Fibroblast of skin of scalp (primary cell): ENCODE data around the gene RAB31. TPM values are rescaled to one million over a fixed set of nuclear protein-coding genes. Genes with fewer than 3 reads are reported as not detected.
"Not testable (repeated sequence)": the region's sequence is repeated elsewhere in the genome, so short reads cannot be mapped to it uniquely, and the experiment has no call there.

Experiments used
- DNase-seq: peaks from one replicate; pipeline ENCODE4 v3.0.0-alpha.2; 2013
- polyA plus RNA-seq, 2 experiments: library from polyadenylated mRNA; unstranded; fragments of 120-200 nt; gene quantifications; one replicate each; pipeline ENCODE4 v1.2.1, GENCODE V29; 2013; ENCODE audit not compliant: insufficient read length in 2 of 2

RAB31 gene, protein sequence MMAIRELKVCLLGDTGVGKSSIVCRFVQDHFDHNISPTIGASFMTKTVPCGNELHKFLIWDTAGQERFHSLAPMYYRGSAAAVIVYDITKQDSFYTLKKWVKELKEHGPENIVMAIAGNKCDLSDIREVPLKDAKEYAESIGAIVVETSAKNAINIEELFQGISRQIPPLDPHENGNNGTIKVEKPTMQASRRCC
- 68.8 TPM for polyA plus RNA-seq (2013, experiment 1 of 2; ENCODE audit: insufficient read length)
- 65.8 TPM for polyA plus RNA-seq (2013, experiment 2 of 2; ENCODE audit: insufficient read length)

DNA sequence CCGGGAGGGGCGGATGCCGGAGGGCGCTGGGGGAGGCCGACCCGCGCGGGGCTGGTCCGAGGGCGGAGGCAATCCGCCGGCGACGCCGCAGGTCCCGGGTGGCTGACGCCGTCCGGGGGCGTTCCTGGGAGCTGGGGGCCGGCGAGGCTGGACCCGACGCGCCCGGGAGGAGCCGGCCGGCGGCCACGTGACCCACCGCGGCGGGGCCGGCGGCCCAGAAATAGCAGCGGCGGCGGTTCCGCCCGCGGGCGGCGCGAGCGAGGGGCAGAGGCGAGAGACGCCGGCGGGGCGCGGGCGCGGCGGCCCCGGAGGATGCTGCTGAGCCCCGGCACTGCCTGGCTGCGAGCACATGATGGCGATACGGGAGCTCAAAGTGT, at the start of gene RAB31:
Gene RAB31, plus strand, starts transcription at position 245 of the 377 bp plus-strand sequence. Its CDS starts 105 bp downstream, at position 350.
- peak; percentile 91 for DNase-seq

DNA sequence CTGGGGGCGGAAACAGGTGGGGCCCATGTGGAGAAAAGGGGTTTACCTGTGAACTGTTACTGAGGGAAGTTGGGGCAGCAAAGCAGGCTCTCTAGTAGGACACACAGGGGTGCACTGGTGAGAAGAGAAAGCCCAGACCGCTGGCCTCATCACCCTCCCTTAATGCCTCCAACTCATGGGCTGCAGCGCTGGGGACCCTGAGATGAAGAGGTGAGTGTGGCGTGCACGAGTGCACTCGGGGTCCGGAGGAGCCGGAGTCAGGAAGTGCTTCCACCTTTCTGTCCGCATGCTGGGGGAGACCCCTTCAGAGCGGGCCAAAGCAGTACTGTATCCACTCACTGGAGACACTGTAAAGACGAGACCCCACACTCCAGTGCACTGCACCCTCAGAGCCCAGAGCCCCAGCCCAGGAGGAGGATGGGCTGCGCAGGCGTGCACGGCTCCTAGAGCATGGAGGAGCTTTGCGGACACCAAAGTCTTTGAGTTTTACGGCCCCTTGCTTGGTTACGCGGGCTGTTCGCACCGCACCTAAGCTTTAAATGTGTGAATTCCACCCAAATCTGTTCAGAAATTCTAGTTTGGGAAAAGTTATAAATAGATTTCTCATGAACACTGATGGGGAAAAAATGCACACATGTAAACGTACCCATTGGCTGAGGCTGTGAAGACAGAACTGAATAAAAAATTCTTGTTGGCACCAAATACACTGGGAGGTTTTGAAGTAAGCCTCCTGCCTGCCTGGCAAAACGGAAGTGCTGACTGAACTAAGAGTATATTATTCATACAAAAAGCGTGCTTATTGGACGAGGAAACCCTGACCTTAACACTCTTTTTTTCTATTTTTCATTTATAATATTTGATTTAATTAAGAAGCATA, 48.4 kb upstream of the RAB31 start:
- DNase-seq, result no peak

DNA sequence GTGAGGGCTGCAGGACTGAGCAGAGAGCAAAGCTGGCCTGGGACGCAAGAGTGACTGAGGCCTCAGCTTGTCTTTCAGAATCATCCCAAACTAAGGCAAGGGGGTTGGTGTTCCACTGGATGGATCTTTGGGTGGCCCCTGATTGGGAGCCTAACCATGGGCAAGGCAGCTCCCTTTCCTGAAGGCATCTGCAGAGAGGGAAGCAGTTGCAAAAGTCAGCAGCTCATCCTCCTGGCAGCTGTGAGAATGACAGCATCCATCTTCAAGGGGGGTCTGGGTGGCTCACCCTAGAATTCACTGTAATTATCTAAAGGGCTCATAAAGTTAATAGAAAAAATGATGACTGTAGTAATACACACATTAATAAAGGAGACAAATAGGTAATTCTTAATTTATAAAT, 46.5 kb upstream of the RAB31 start:
- peak; percentile 51 for DNase-seq

DNA sequence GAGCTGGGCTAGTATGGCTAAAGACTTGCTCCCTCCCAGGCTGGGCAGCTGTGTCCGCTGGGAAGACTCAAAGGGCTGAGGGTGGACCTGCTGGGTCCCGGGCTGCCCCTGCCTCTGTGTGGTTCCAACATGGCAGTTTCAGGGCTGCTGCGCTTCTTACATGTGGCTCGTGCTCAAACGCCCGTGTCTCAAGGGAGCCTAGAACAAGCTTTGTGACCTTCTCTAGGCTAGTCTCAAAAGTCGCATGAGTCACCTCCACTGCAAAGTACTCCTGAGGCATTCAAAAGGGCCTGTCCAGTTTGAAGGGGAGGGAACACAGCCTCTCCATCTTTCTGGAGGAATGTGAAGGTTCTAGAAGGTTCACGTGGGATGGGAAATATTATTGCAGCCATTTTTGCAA, 44.7 kb upstream of the RAB31 start:
- no peak for DNase-seq

DNA sequence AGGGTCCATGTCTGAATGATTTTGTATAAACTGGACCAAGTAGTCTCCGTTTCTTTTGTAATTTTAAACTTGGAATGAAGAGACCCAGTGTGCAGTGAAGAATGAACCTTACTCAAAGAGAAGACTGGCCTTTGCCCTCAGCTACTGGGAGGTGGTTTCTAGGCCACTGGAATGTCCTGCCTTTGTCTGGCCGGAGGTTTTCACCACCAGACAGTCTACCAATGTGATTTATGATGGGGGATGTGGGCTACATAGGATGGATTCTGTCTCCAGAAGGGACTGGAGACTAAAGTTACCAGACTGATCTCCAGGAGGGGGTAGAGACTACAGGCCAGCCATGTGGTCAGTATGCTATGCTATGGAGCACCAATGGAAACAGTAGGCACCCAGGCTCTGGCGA, 42.8 kb upstream of the RAB31 start:
- no peak for DNase-seq

DNA sequence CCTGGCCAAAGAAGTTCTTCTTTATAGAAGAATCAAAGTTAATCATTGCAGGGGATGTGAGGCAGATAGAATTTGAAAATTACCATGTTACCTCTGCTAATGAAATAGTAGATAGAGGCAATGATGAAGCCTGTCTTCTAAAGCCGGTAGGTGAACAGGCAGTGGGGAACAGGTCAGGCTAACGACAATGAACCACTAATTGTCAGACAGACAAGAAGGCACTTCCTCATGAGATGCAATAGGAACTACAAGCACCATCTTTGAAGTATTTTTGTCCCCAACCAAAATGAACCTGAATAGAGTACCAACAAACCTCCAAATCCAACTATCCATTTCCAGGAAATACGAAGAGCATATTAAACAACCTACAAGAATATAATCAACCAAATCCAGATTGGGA, 41.6 kb upstream of the RAB31 start:
- no peak for DNase-seq

DNA sequence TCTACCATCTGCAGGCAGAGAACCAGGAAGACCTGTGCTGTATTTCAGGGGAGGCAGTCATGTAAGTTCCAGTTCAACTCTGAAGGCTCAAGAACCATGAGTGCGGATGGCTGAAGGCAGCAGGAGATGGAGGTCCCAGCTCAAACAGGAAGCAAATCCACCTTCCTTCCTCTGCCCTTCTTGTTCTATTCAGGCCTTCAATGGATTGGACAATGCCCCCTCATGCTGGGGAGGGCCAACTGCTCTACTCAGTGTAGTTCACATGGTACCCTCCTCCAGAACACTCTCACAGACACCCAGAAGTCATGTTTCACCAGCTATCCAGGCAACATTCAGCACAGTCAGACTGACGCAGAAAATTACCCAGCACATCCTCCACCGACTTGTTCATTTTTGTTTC, 39.1 kb upstream of the RAB31 start:
- no peak for DNase-seq

DNA sequence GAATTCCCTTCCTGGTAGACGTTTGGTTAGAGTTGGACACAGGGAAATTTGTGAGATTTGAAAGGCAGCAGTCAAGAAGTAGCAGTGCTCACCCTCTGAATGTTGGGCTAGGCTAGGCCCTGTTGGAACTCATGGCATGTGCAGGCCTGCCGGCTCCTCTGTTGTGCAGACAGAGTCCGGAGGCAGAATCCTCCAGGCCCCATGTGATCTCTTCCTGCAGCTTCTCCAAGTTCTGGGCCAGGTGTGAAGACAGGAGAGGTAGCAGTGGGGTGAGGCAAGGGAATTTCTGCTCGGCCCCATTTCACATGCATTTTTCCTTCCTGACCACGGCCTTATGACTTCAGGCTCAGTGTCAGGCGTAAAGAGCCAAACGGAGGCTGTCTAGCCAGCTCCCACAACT, 36.9 kb upstream of the RAB31 start:
- no peak for DNase-seq

DNA sequence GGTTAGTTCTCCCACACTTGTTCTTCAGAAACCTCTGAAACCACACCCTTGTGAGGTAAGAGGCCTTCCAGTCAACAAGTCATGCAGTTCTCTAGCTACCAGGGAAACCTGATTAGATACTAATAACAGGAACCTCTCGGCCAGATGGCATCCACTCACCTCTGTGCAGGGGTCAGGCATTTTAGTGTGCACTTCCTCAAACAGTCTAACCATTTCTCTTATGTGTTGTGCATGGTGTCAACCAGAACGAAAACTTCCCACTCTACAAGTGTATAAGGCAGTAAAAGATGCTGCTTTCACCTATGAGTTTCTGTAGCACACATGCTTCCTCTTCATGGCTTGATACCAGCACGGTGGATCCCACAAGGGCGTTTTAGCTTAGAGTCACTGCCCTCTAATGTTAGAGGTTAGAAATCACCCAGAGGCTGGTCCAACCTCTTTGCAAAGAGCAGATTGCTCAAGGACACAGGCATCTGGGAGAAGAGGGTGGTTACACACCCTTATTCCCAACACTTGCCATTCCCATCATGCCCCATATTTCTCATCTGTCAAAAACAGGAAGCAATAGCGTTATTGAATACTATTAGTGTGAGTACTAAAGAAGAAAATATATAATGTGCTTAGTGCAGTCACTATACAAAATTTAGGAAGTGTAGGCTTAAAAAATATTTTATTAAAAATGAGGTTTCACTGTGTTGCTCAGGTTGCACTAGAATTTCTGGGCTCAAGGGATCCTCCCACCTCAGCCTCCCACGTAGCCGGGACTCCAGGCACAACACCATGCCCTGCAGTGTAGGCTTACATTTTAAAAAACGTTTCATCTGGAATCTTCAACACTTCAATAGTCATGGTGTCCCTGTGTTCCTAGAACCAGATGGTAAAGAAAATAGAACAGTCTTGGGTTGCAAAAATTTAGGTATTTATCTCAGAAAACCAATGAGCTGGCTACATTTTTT, 34.5 kb upstream of the RAB31 start:
- DNase-seq, result peak; percentile 78

DNA sequence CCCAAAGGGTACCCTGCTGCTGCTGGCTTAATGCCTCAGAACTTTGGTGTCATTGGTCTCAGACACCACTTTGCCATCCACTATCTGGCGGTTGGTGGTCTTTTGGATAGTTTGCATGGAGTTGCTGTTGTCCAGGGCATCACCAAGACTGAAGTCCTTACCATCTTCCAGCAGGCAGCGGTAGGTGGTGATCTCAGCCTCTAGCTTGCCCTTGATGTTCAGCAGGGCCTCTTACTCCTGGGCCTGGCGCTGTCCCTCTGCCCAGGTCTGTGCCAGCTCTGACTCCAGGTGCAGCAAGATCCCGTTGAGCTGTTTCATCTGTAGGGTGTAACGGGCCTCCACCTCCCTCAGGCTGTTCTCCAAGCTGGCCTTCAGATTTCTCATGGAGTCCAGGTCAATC, 29.9 kb upstream of the RAB31 start:
- not testable (repeated sequence) for DNase-seq

DNA sequence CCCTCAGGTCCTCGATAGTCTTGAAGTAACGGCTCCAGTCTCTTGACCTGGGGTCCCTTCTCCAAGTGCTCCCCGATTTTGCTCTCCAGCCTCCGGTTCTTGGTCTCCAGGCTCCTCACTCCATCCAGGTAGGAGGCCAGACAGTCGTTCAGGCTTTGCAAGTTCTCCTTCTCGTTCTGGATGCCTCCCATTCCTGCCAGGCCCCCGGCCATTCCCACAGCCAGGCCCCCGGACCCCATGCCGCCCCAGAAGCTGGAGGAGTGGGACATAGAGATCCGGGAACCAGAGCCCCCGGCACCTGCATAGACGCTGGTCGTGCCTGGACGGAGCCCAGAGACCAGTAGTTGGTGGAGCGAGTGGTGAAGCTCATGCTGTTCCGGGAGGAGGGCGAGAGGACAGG, 29.0 kb upstream of the RAB31 start:
- no peak for DNase-seq

DNA sequence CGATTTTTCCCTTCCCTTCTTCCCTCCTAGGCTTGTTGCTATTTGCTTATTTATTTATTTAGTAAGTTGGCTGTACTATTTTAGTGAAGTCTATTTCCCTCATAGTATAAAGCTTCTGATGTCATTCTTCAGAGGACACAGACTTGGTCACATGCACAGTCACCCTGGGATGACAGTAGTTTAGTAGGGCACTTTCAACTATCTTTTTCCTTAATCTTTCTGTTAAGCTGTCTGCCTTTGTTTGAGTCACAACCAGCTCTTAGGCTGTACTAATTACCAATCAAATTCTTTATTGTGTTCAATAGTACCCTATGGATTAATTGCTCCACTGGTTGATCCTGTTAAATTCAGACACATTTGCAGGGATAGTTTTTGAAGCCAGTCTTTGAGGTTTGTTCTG, 26.9 kb upstream of the RAB31 start:
- DNase-seq, result no peak

DNA sequence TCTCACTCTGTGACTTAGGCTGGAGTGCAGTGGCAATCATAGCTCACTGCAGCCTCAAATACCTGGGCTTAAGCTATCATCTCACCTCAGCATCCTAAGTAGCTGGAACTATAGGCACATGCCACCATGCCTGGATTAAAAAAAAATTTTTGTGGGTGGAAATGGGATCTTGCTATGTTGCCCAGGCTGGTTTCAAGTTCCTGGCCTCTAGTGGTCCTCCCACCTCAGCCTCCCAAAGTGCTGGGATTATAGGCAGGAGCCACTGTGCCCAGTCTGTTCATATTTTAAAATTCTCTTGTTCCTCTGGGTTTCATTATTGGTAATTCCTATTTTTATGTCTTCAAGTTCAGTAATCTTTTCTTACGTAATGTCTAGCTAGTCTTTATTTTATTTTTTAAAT, 25.5 kb upstream of the RAB31 start:
- DNase-seq, result no peak

DNA sequence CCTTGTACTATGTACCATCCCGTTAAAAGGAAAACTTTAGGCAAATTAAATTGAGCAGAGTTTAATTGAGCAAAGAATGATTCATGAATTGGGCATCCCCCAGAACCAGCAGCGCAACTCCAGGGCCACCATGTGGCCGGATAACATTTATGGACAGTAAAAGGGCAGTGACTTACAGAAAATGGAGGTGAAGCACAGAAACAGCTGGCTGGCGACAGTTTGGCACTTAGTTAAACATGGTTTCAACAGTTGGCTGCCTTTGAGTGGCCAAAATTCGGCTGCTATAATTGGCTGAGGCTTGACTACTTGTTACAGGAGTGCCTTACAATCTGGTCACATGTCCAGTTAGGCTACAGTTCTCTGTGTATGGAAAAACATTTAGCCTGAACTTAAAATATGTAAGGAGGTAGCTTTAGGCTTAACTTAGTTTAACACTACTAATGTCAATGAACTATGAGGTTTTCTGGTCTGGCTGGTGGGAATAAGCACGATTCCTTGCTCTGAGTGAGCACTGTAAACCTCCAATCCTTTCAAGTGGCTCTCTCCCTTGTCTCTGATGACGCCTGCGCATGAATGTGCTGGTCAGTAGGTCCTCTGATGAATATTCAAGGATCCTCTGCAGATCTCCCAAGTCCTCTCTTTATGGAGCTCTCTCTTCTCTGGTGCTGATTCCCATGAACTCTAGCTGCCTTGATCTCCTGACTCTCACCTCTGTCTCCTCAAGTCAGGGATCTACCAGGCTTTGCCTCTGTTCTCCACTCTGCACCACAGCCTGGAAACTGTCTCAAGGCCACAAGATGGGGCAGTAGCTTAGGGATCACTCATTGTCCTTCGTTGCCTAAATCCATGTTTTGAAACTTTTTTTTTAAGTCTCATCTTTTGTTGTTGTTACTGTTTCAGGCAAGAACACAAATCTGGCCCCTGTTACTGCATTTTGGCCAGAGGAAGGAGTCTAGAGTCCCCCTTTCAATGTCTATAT, 24.4 kb upstream of the RAB31 start:
- peak; percentile 80 for DNase-seq

DNA sequence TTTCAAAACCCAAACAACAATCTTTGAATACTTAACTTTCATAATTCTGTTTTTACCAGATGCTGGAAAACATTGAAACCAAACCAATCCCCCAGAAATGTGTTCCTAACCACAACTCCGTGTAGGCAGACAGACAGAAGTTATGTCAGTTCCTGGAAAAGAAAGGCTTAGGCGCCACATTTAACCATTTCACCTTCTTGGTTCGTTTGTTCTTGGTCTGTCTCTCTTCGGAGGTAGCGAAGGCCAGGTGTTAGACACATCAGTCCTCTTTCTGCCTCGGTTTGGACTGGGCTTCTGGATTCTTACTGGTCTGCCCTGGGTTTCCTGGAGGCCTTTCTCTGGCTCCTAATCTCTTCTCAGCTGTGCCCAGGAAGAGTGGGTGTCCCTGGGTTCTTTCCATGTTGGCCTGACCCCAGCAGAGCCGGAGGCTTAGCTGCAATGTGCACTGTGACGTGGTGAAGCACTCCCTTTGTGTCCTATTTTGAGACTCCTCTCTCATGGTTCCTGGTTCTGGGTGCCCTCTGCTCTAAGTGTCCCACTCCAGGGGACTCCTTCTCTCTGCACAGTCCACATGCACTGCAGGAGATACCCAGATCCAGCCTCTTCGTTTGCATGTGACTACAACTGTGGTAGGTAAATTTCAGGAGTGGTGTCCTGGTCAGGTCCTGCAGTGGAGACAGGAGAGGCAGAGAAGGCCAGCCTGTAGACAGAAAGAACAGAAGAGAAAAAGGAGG, 23.1 kb upstream of the RAB31 start:
- peak; percentile 69 for DNase-seq

DNA sequence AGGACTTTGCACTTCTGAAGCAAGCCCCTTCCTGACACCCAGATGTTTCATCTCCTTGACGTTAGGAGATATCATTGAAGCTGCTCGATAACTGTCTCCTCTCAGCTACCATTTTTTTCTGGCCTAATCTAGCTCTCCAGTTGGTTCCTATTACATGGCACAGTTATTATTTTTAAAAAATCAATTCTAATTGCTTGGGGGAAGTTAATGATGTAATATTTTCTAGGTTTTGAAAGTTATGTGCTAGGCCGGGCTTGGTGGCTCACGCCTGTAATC, 22.5 kb upstream of the RAB31 start:
- no peak for DNase-seq

DNA sequence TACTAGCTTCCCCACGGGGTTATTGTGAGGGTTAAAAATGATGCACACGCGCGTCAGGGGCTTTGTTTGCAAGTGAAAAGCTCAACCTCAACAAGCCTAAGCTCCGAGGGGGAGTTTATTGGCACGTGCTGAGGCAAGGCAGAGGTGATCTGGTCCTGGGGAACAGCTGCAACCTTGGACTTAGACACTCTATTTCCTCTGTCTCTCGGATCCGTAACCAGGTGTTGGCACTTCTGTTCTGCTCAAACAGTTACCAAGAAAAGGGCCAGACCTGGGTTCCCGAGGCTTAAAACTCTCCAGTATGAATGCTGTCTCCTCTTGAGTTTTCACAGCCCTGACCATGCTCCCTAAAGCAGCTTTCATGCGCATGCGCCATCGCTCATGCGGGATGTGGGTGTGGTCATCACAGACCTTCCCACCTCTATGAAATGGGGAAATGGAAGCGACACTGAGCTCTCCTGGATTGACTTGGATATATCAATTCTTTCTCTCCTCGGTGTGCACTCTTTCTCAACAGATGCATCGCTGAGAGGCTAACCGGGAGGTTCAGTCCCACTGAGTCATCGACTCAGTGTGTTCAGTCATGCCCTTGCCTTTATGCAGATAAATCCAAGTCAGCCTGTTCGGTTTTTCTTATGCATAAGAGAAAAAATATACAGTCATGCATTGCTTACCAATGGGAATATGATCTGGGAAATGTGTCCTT, 19.9 kb upstream of the RAB31 start:
- DNase-seq, result no peak

DNA sequence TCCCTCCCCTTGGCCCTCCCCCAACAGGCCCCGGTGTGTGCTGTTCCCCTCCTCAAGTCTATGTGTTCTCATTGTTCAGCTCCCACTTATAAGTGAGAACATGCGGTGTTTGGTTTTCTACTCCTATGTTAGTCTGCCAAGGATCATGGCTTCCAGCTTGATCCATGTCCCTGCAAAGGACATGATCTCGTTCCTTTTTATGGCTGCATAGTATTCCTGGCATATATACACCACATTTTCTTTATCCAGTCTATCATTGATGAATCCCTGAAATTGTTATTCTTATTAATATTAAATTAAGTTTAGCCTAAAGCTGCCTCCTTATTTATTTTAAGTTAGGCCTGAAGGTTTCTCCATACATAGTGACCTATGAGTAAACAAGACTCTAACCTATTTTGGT, 18.8 kb upstream of the RAB31 start:
- no peak for DNase-seq

DNA sequence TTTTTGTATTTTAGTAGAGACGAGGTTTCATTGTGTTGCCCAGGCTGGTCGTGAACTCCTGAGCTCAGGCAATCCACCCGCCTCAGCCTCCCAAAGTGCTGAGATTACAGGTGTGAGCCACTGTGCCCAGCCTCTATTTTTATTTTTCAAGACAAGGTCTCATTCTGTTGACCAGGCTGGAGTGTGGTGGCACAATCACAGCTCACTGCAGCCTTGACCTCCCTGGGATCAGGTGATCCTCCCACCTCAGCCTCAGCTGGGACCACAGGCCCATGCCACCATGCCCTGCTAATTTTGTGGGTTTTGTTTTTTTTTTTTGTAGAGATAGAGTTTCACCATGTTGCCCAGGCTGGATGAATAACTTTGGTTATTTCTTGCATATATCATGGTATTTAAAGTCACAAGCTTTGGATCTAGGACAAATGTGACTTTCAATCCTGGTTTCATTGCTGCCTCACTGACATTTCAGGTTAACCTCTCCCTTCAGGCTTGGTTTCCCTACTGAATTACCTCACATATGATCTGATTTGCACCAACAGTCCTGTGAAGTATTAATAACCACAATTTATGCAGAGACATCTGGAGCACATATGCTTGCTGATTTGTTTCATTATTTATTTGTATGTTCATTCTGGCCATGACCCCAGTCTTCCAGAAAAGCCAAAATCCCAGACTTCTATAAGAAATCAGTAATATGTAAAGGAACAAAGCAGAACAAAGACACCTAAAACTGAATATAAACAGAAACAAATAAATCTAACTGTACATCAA, 17.5 kb upstream of the RAB31 start:
- no peak for DNase-seq

DNA sequence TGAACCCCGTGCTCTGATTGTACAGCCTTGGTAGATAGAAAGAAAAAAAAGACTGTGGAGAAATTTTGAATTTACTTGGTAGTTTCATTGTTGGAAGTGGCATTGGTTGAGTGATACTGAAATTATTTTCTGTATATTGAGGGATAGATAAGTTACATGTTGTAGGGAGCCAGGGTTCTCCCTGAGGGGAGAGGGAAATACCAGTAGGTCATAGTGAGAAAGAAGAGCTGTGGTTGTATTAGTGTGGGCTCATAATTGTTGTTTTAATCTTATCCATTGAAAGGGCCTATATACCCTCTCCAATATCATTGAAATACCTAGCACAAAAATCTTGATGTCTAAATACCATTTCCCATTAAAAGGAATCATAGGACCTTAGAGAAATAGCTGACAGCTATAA, 16.9 kb upstream of the RAB31 start:
- no peak for DNase-seq
